Neural progenitor cell (in vitro differentiated cells): ENCODE data around the gene SUB1. TPM values are rescaled to one million over a fixed set of nuclear protein-coding genes. Genes with fewer than 3 reads are reported as not detected.

Experiments used
- DNase-seq: peaks from one replicate; pipeline ENCODE4 v3.0.0-alpha.2; 2016; ENCODE audit warnings: low spot score
- H2AFZ ChIP-seq: fragments of 200-600 bp; sonication (generic); replicated peaks from 2 replicates; pipeline ENCODE4 v1.6.1; 2016; ENCODE audit warnings: antibody characterized with exemption
- H3F3A ChIP-seq: fragments of 200-600 bp; sonication (generic); 2 replicates; pipeline ENCODE4 v1.6.1; 2016; ENCODE audit warnings: antibody characterized with exemption, low read depth
- H3K27ac ChIP-seq: fragments of 200-600 bp; sonication (generic); 2 replicates; pipeline ENCODE4 v1.5.1; 2016; ENCODE audit warnings: mild to moderate bottlenecking
- H3K27me3 ChIP-seq: fragments of 200-600 bp; sonication (generic); 2 replicates; pipeline ENCODE4 v1.6.1; 2016; ENCODE audit warnings: mild to moderate bottlenecking, moderate library complexity
- H3K36me3 ChIP-seq: fragments of 200-600 bp; sonication (generic); 2 replicates; pipeline ENCODE4 v1.5.1; 2016
- H3K4me1 ChIP-seq: fragments of 200-600 bp; sonication (generic); 2 replicates; pipeline ENCODE4 v1.6.1; 2016; ENCODE audit warnings: mixed run types
- H3K4me2 ChIP-seq: fragments of 200-600 bp; sonication (generic); 2 replicates; pipeline ENCODE4 v1.6.1; 2016
- H3K4me3 ChIP-seq: fragments of 200-600 bp; sonication (generic); 2 replicates; pipeline ENCODE4 v1.5.1; 2016
- H3K79me2 ChIP-seq: fragments of 200-600 bp; sonication (generic); 2 replicates; pipeline ENCODE4 v1.6.1; 2016; ENCODE audit warnings: low read depth
- H3K9ac ChIP-seq: fragments of 200-600 bp; sonication (generic); 2 replicates; pipeline ENCODE4 v1.6.1; 2016
- H3K9me3 ChIP-seq: fragments of 200-600 bp; sonication (generic); 2 replicates; pipeline ENCODE4 v1.5.1; 2016; ENCODE audit warnings: low read depth
- H4K20me1 ChIP-seq: fragments of 200-600 bp; sonication (generic); 2 replicates; pipeline ENCODE4 v1.6.1; 2016; ENCODE audit warnings: low read depth
- H3K27ac Mint-ChIP-seq: 3 replicates; pipeline ENCODE4 v1.8.0; 2021; ENCODE audit warnings: mixed read lengths
- H3K27me3 Mint-ChIP-seq: 2 replicates; pipeline ENCODE4 v1.8.0; 2022; ENCODE audit warnings: low read depth, mild to moderate bottlenecking, inconsistent platforms, moderate library complexity, mixed read lengths; ENCODE audit not compliant: insufficient read depth
- H3K36me3 Mint-ChIP-seq: 3 replicates; pipeline ENCODE4 v1.8.0; 2021; ENCODE audit warnings: mixed read lengths
- H3K4me1 Mint-ChIP-seq: 3 replicates; pipeline ENCODE4 v1.8.0; 2021; ENCODE audit warnings: mixed read lengths
- H3K4me3 Mint-ChIP-seq: 3 replicates; pipeline ENCODE4 v1.8.0; 2021; ENCODE audit warnings: mild to moderate bottlenecking, moderate library complexity, mixed read lengths
- H3K9me3 Mint-ChIP-seq: 3 replicates; pipeline ENCODE4 v1.8.0; 2020; ENCODE audit warnings: mixed read lengths
- EZH2 ChIP-seq: fragments of 200-600 bp; sonication (generic); IDR thresholded peaks from 2 replicates; pipeline ENCODE4 v1.6.1; 2017; ENCODE audit warnings: antibody characterized with exemption, mild to moderate bottlenecking, moderate library complexity
- EZH2phosphoT487 ChIP-seq: fragments of 200-600 bp; sonication (generic); IDR thresholded peaks from 2 replicates; pipeline ENCODE4 v1.6.1; 2017; ENCODE audit warnings: antibody characterized with exemption
- total RNA-seq: library from RNA; depleted of rRNA; stranded (reverse); fragments of >200 nt; gene quantifications from 2 replicates; pipeline ENCODE4 v1.2.3, GENCODE V29; 2015; ENCODE audit warnings: low replicate concordance
- TF ChIP-seq, protein P1 (sequence below): fragments of 200-600 bp; sonication (generic); IDR thresholded peaks from 2 replicates; pipeline ENCODE4 v1.5.1; 2017; ENCODE audit warnings: antibody characterized with exemption, mild to moderate bottlenecking

Gene SUB1
- total RNA-seq, 1 donor from 2014 or later, result 789 TPM

DNA sequence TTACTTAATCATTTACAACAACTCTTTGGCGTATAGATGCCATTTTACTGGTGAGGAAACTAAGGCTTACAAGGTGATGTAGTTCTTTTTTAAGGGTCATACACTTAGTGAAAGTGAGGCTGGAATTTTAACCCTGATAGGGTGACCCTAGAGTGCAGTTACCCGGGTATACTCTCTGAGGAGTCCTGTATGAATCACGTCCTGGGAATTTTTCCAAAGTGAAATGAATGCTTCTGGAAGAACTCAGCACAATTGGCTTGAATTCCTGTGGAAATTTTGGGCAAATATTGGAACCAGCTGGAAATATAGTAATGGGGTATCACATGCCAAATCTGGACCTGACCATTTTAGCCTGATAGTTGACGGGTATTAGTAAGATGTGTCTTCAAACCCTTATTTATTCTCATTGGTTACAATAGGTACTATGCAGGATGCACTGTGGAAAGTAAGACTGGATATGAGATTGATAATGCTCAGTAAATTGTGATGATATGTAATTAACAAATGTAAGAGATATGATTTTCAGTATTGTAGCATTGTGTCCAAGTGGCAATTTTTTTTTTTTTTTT is 14.8 kb downstream of the SUB1 start:
- H3K4me1 Mint-ChIP-seq, result no peaks in the 10 kb centered on the region
- Histone ChIP-seq H3K4me1 (no peaks in the 10 kb centered on the region), H3K79me2 (peaks cover 45% of the 10 kb centered on the region), H3K4me2 (no peak overlapping the region), H3K9me3 (no peaks in the 10 kb centered on the region), H2AFZ (no peak overlapping the region), H4K20me1 (peaks cover 26% of the 10 kb centered on the region), H3K9ac (no peak overlapping the region), H3K4me3 (no peak overlapping the region), H3F3A (no peaks in the 10 kb centered on the region), H3K36me3 (peaks cover 18% of the 10 kb centered on the region), H3K27me3 (no peaks in the 10 kb centered on the region), H3K27ac (no peak overlapping the region)
- peaks cover 56% of the 10 kb centered on the region for H3K36me3 Mint-ChIP-seq
- no peak for TF ChIP-seq EZH2
- no peak for TF ChIP-seq EZH2phosphoT487
- TF ChIP-seq, protein P1, sequence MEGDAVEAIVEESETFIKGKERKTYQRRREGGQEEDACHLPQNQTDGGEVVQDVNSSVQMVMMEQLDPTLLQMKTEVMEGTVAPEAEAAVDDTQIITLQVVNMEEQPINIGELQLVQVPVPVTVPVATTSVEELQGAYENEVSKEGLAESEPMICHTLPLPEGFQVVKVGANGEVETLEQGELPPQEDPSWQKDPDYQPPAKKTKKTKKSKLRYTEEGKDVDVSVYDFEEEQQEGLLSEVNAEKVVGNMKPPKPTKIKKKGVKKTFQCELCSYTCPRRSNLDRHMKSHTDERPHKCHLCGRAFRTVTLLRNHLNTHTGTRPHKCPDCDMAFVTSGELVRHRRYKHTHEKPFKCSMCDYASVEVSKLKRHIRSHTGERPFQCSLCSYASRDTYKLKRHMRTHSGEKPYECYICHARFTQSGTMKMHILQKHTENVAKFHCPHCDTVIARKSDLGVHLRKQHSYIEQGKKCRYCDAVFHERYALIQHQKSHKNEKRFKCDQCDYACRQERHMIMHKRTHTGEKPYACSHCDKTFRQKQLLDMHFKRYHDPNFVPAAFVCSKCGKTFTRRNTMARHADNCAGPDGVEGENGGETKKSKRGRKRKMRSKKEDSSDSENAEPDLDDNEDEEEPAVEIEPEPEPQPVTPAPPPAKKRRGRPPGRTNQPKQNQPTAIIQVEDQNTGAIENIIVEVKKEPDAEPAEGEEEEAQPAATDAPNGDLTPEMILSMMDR, result no peak
- H3K27ac Mint-ChIP-seq, result no peak overlapping the region
- DNase-seq, result no peak
- H3K9me3 Mint-ChIP-seq, result no peaks in the 10 kb centered on the region
- H3K4me3 Mint-ChIP-seq, result no peak overlapping the region
- no peaks in the 10 kb centered on the region for H3K27me3 Mint-ChIP-seq

DNA sequence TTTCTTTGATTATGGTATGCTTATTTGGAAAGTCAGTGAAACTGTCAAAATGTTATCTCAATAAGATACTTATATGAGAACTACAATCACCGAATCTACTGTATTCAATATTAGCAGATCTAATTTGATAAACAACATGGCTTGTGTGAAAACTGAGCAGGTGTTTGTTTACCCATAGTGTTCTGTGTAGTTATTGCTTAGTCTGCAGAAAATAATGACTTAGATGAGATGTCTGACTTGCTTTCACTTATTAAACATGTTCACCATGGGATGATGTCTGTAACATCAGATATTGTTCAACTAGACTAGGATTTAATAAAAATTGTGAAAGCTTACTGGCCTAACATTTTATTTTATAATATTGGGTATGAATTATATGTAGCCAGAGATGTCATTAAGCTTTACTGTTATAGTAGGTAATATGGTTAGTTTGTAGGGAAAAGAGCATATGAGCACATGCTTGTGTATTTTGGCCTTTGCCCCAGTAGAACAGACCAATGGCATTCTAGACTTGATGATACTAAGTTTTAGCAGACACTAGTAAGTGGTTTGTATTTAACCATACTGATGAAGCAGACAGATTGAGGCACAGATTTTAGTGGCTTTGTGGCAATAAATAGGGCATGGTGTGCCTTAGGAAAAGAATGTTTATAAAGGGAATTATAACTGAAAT is 16.4 kb downstream of the SUB1 start:
- Histone ChIP-seq H2AFZ (no peak overlapping the region), H3K9ac (no peak overlapping the region), H3K36me3 (peaks cover 16% of the 10 kb centered on the region), H3F3A (peaks cover 5% of the 10 kb centered on the region), H3K4me2 (no peak overlapping the region), H4K20me1 (peaks cover 20% of the 10 kb centered on the region), H3K9me3 (no peaks in the 10 kb centered on the region), H3K4me3 (no peak overlapping the region), H3K27ac (no peak overlapping the region), H3K79me2 (peaks cover 29% of the 10 kb centered on the region), H3K27me3 (no peaks in the 10 kb centered on the region), H3K4me1 (no peaks in the 10 kb centered on the region)
- Mint-ChIP-seq H3K36me3 (peaks cover 46% of the 10 kb centered on the region), H3K27me3 (no peaks in the 10 kb centered on the region), H3K4me1 (no peaks in the 10 kb centered on the region), H3K9me3 (no peaks in the 10 kb centered on the region), H3K4me3 (no peak overlapping the region), H3K27ac (no peak overlapping the region)
- TF ChIP-seq EZH2 (no peak), EZH2phosphoT487 (no peak)
- TF ChIP-seq, protein P1, result no peak
- DNase-seq, result no peak

DNA sequence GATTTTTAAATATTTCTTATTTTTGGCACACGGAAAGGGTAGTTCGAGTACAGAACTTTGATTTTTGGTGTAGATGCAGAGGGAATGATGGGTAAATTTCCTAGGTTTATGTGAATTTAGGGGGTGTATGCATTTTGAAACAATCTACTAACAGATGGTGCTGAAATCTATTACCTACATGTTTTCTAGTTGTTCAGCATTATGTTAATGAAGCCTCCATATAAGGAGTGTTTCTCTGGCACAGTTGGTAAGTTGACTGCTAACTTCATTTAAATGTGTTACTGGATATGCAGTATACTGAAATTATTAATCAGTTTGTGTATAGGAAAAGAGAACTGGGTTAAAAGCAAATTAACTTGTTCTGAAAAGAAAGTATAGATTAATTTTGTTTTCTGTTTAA is 17.5 kb downstream of the SUB1 start:
- Mint-ChIP-seq H3K4me3 (no peak overlapping the region), H3K36me3 (peaks cover 46% of the 10 kb centered on the region), H3K27ac (no peak overlapping the region), H3K9me3 (no peaks in the 10 kb centered on the region), H3K4me1 (no peaks in the 10 kb centered on the region), H3K27me3 (no peaks in the 10 kb centered on the region)
- Histone ChIP-seq H2AFZ (no peak overlapping the region), H3F3A (peaks cover 5% of the 10 kb centered on the region), H4K20me1 (peaks cover 14% of the 10 kb centered on the region), H3K4me1 (no peaks in the 10 kb centered on the region), H3K4me2 (no peak overlapping the region), H3K4me3 (no peak overlapping the region), H3K27me3 (no peaks in the 10 kb centered on the region), H3K9me3 (no peaks in the 10 kb centered on the region), H3K9ac (no peak overlapping the region), H3K27ac (no peak overlapping the region), H3K36me3 (peaks cover 16% of the 10 kb centered on the region), H3K79me2 (peaks cover 18% of the 10 kb centered on the region)
- DNase-seq, result no peak
- TF ChIP-seq EZH2 (no peak), EZH2phosphoT487 (no peak)
- TF ChIP-seq, protein P1, result no peak
